ENCODE data around the gene TMEM223.

DNA sequence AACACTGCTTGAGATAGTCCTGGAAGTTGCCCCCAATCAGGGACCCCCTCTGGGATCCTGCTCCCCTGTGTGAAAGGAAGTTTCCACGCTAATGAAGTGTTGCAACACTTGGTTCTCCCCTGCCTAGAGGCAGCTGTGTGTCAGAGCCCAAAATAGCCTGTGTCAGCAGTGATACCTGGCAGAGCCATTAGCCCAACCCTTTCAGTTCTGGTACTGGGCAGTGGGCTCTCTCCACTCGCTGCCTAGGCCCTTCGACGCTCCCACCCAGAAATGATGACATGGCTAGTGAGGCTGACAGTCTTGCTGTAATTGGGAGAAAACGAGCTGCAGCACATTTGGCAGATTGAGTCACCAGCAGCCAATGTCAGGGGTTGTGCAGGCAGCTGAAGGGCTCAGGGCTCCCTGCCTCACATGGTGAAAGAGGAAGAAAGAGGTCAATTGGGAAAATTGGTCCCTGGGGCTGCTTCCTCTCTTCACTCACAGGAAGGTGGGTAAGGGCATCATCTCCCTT is 14.9 kb upstream of the TMEM223 start:
- TF ChIP-seq KAT7 (CRISPR knock-in tag; IDR thresholded peaks at IDR 0.05; ENCODE audit: borderline replicate concordance) (no peak), RFX7 (CRISPR knock-in tag; IDR thresholded peaks at IDR 0.05) (no peak), FOXK2 (conservative IDR thresholded peaks at IDR 0.05 in 1 of 2, IDR thresholded peaks at IDR 0.05 in 1 of 2; ENCODE audit: low read depth in 2 of 2) (no peak), NFRKB (IDR thresholded peaks at IDR 0.05; ENCODE audit: low read depth) (no peak), MXI1 (IDR thresholded peaks at IDR 0.05; ENCODE audit: low read depth, low read length) (no peak), XRCC4 (IDR thresholded peaks at IDR 0.05; ENCODE audit: extremely low read depth, insufficient read depth, insufficient read length) (no peak), SIX5 (IDR thresholded peaks at IDR 0.05; ENCODE audit: borderline replicate concordance in 1 of 2, insufficient read depth in 1 of 2, low read depth in 1 of 2, low read length in 2 of 2) (no peak)
- TF ChIP-seq, protein P1, sequence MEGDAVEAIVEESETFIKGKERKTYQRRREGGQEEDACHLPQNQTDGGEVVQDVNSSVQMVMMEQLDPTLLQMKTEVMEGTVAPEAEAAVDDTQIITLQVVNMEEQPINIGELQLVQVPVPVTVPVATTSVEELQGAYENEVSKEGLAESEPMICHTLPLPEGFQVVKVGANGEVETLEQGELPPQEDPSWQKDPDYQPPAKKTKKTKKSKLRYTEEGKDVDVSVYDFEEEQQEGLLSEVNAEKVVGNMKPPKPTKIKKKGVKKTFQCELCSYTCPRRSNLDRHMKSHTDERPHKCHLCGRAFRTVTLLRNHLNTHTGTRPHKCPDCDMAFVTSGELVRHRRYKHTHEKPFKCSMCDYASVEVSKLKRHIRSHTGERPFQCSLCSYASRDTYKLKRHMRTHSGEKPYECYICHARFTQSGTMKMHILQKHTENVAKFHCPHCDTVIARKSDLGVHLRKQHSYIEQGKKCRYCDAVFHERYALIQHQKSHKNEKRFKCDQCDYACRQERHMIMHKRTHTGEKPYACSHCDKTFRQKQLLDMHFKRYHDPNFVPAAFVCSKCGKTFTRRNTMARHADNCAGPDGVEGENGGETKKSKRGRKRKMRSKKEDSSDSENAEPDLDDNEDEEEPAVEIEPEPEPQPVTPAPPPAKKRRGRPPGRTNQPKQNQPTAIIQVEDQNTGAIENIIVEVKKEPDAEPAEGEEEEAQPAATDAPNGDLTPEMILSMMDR (IDR thresholded peaks at IDR 0.05 in 2 of 3, conservative IDR thresholded peaks at IDR 0.05 in 1 of 3; ENCODE audit: insufficient read depth in 2 of 3, low read depth in 1 of 3, low read length in 3 of 3), result no peak
- TF ChIP-seq, protein P2, sequence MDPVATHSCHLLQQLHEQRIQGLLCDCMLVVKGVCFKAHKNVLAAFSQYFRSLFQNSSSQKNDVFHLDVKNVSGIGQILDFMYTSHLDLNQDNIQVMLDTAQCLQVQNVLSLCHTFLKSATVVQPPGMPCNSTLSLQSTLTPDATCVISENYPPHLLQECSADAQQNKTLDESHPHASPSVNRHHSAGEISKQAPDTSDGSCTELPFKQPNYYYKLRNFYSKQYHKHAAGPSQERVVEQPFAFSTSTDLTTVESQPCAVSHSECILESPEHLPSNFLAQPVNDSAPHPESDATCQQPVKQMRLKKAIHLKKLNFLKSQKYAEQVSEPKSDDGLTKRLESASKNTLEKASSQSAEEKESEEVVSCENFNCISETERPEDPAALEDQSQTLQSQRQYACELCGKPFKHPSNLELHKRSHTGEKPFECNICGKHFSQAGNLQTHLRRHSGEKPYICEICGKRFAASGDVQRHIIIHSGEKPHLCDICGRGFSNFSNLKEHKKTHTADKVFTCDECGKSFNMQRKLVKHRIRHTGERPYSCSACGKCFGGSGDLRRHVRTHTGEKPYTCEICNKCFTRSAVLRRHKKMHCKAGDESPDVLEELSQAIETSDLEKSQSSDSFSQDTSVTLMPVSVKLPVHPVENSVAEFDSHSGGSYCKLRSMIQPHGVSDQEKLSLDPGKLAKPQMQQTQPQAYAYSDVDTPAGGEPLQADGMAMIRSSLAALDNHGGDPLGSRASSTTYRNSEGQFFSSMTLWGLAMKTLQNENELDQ (CRISPR knock-in tag; IDR thresholded peaks at IDR 0.05; ENCODE audit: borderline replicate concordance), result no peak
- TF ChIP-seq, protein P3, sequence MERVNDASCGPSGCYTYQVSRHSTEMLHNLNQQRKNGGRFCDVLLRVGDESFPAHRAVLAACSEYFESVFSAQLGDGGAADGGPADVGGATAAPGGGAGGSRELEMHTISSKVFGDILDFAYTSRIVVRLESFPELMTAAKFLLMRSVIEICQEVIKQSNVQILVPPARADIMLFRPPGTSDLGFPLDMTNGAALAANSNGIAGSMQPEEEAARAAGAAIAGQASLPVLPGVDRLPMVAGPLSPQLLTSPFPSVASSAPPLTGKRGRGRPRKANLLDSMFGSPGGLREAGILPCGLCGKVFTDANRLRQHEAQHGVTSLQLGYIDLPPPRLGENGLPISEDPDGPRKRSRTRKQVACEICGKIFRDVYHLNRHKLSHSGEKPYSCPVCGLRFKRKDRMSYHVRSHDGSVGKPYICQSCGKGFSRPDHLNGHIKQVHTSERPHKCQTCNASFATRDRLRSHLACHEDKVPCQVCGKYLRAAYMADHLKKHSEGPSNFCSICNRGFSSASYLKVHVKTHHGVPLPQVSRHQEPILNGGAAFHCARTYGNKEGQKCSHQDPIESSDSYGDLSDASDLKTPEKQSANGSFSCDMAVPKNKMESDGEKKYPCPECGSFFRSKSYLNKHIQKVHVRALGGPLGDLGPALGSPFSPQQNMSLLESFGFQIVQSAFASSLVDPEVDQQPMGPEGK (CRISPR knock-in tag; IDR thresholded peaks at IDR 0.05; ENCODE audit: borderline replicate concordance), result no peak

All from K562 (cell line).